IMR-90 (cell line): ENCODE measurements around the gene HSD17B14. TPM values are rescaled to one million over a fixed set of nuclear protein-coding genes. Genes with fewer than 3 reads are reported as not detected.

Experiments
- microRNA-seq, 2 experiments: library from miRNA; stranded (forward) in 1 of 2; unstranded in 1 of 2; fragments of 10-50 nt in 1 of 2; fragments of <30 nt in 1 of 2; gene quantifications in 1 of 2; microRNA quantifications in 1 of 2; one replicate each; pipeline versions ENCODE3 to v1.1.0; 2013 to 2020; ENCODE audit not compliant: insufficient read depth in 1 of 2, insufficient read length in 1 of 2, unreplicated experiment in 1 of 2
- polyA plus RNA-seq, 3 experiments: library from polyadenylated mRNA; depleted of rRNA; stranded (reverse); fragments of >200 nt; gene quantifications; 2 replicates each; pipeline ENCODE4 v1.2.3, GENCODE V29; 2012; ENCODE audit warnings: low replicate concordance in 1 of 3
- small RNA-seq, 5 experiments: library from RNA; depleted of rRNA; stranded (forward); fragments of <200 nt; gene quantifications; one replicate each; pipeline ENCODE3, GENCODE V24; 2012
- total RNA-seq: library from RNA; depleted of rRNA; stranded (reverse); fragments of >200 nt; gene quantifications from 2 replicates; pipeline ENCODE4 v1.2.3, GENCODE V29; 2012; rRNA removed

Gene HSD17B14
- total and polyA plus RNA-seq, 2 of the 4 experiments (the other 2 are of a cell fraction), result 0.54 to 4.5 TPM

Small RNA genes within 50 kb of the gene (microRNA-seq; reads per million reads assigned to microRNA genes)
- gene RNU6-317P (ENCODE audit: insufficient read depth, insufficient read length), result not detected

Small RNA genes within 50 kb of the gene (small RNA-seq; reads per million reads assigned to genes)
- gene RNU6-317P, result 0 reads per million in 5 experiments

Other genes starting within 250 kb of the HSD17B14 start
Only the 30 nearest of the 33 such genes appear.
- 0.36 and 0.56 TPM in 2 replicates for gene FAM83E, start 221.4 kb downstream of the HSD17B14 start, total RNA-seq
- gene FAM83E, start 221.4 kb downstream of the HSD17B14 start, polyA plus RNA-seq (2012; rRNA removed), result 0.05 and 0.17 TPM in 2 replicates
- 1,909 and 2,552 TPM in 2 replicates for gene RPL18, start 217.3 kb downstream of the HSD17B14 start, total RNA-seq
- 1,897 and 2,254 TPM in 2 replicates for gene RPL18, start 217.3 kb downstream of the HSD17B14 start, polyA plus RNA-seq (2012; rRNA removed)
- 1.6 and 1.7 TPM in 2 replicates for gene SPHK2, start 217.0 kb downstream of the HSD17B14 start, total RNA-seq
- 9.9 and 11.9 TPM in 2 replicates for gene SPHK2, start 217.0 kb downstream of the HSD17B14 start, polyA plus RNA-seq (2012; rRNA removed)
- gene DBP, start 199.1 kb downstream of the HSD17B14 start, total RNA-seq, result 2.5 and 3.6 TPM in 2 replicates
- gene DBP, start 199.1 kb downstream of the HSD17B14 start, polyA plus RNA-seq (2012; rRNA removed), result 3.0 and 3.6 TPM in 2 replicates
- 1.3 and 1.7 TPM in 2 replicates for gene CA11, start 190.3 kb downstream of the HSD17B14 start, total RNA-seq
- gene CA11, start 190.3 kb downstream of the HSD17B14 start, polyA plus RNA-seq (2012; rRNA removed), result 2.7 and 2.9 TPM in 2 replicates
- gene NTN5, start 163.5 kb downstream of the HSD17B14 start, total RNA-seq, result not detected in 2 replicates
- gene NTN5, start 163.5 kb downstream of the HSD17B14 start, polyA plus RNA-seq (2012; rRNA removed), result 0.11 and 0.19 TPM in 2 replicates
- not detected in 2 replicates for gene FUT2, start 140.5 kb downstream of the HSD17B14 start, total RNA-seq
- not detected in 2 replicates for gene FUT2, start 140.5 kb downstream of the HSD17B14 start, polyA plus RNA-seq (2012; rRNA removed)
- gene MAMSTR, start 116.8 kb downstream of the HSD17B14 start, total RNA-seq, result 0.18 and 0.28 TPM in 2 replicates
- gene MAMSTR, start 116.8 kb downstream of the HSD17B14 start, polyA plus RNA-seq (2012; rRNA removed), result 1.9 and 2.7 TPM in 2 replicates
- under 0.01 and 0.18 TPM in 2 replicates for gene RASIP1, start 95.9 kb downstream of the HSD17B14 start, total RNA-seq
- 0.51 and 0.67 TPM in 2 replicates for gene RASIP1, start 95.9 kb downstream of the HSD17B14 start, polyA plus RNA-seq (2012; rRNA removed)
- not detected in 2 replicates for gene IZUMO1, start 89.6 kb downstream of the HSD17B14 start, total RNA-seq
- not detected in 2 replicates for gene IZUMO1, start 89.6 kb downstream of the HSD17B14 start, polyA plus RNA-seq (2012; rRNA removed)
- gene FUT1, start 83.8 kb downstream of the HSD17B14 start, total RNA-seq, result under 0.01 and 0.18 TPM in 2 replicates
- 0.03 and 0.09 TPM in 2 replicates for gene FUT1, start 83.8 kb downstream of the HSD17B14 start, polyA plus RNA-seq (2012; rRNA removed)
- not detected in 2 replicates for gene FGF21, start 81.0 kb downstream of the HSD17B14 start, total RNA-seq
- not detected in 2 replicates for gene FGF21, start 81.0 kb downstream of the HSD17B14 start, polyA plus RNA-seq (2012; rRNA removed)
- gene BCAT2, start 25.5 kb downstream of the HSD17B14 start, total RNA-seq, result 20.1 and 21.7 TPM in 2 replicates
- 42.2 and 45.3 TPM in 2 replicates for gene BCAT2, start 25.5 kb downstream of the HSD17B14 start, polyA plus RNA-seq (2012; rRNA removed)
- gene PLEKHA4, start 32.1 kb upstream of the HSD17B14 start, total RNA-seq, result 4.2 and 4.5 TPM in 2 replicates
- gene PLEKHA4, start 32.1 kb upstream of the HSD17B14 start, polyA plus RNA-seq (2012; rRNA removed), result 14.4 and 17.2 TPM in 2 replicates
- 26.7 and 39.4 TPM in 2 replicates for gene PPP1R15A, start 35.9 kb upstream of the HSD17B14 start, total RNA-seq
- 87.7 and 104 TPM in 2 replicates for gene PPP1R15A, start 35.9 kb upstream of the HSD17B14 start, polyA plus RNA-seq (2012; rRNA removed)
- gene TULP2, start 62.3 kb upstream of the HSD17B14 start, total RNA-seq, result under 0.01 TPM in 1 of 2 replicates, not detected in the other
- 0.20 and 0.26 TPM in 2 replicates for gene TULP2, start 62.3 kb upstream of the HSD17B14 start, polyA plus RNA-seq (2012; rRNA removed)
- 37.3 and 39.2 TPM in 2 replicates for gene NUCB1, start 63.8 kb upstream of the HSD17B14 start, total RNA-seq
- 253 and 261 TPM in 2 replicates for gene NUCB1, start 63.8 kb upstream of the HSD17B14 start, polyA plus RNA-seq (2012; rRNA removed)
- 0.28 and 0.36 TPM in 2 replicates for gene DHDH, start 97.2 kb upstream of the HSD17B14 start, total RNA-seq
- 0.33 and 0.53 TPM in 2 replicates for gene DHDH, start 97.2 kb upstream of the HSD17B14 start, polyA plus RNA-seq (2012; rRNA removed)
- gene BAX, start 118.4 kb upstream of the HSD17B14 start, total RNA-seq, result 23.3 and 26.1 TPM in 2 replicates
- gene BAX, start 118.4 kb upstream of the HSD17B14 start, polyA plus RNA-seq (2012; rRNA removed), result 169 and 181 TPM in 2 replicates
- 913 and 1,057 TPM in 2 replicates for gene FTL, start 128.8 kb upstream of the HSD17B14 start, total RNA-seq
- 2,766 and 2,944 TPM in 2 replicates for gene FTL, start 128.8 kb upstream of the HSD17B14 start, polyA plus RNA-seq (2012; rRNA removed)
- gene GYS1, start 156.8 kb upstream of the HSD17B14 start, total RNA-seq, result 36.1 and 38.7 TPM in 2 replicates
- gene GYS1, start 156.8 kb upstream of the HSD17B14 start, polyA plus RNA-seq (2012; rRNA removed), result 72.2 and 74.8 TPM in 2 replicates
- 354 and 391 TPM in 2 replicates for gene RUVBL2, start 157.4 kb upstream of the HSD17B14 start, total RNA-seq
- 196 and 225 TPM in 2 replicates for gene RUVBL2, start 157.4 kb upstream of the HSD17B14 start, polyA plus RNA-seq (2012; rRNA removed)
- not detected in 2 replicates for gene LHB, start 180.6 kb upstream of the HSD17B14 start, total RNA-seq
- not detected in 2 replicates for gene LHB, start 180.6 kb upstream of the HSD17B14 start, polyA plus RNA-seq (2012; rRNA removed)
- not detected in 2 replicates for gene CGB3, start 187.8 kb upstream of the HSD17B14 start, total RNA-seq
- gene CGB3, start 187.8 kb upstream of the HSD17B14 start, polyA plus RNA-seq (2012; rRNA removed), result not detected in 2 replicates
- gene CGB2, start 195.4 kb upstream of the HSD17B14 start, total RNA-seq, result not detected in 2 replicates
- gene CGB2, start 195.4 kb upstream of the HSD17B14 start, polyA plus RNA-seq (2012; rRNA removed), result not detected in 2 replicates
- not detected in 2 replicates for gene CGB1, start 200.4 kb upstream of the HSD17B14 start, total RNA-seq
- not detected in 2 replicates for gene CGB1, start 200.4 kb upstream of the HSD17B14 start, polyA plus RNA-seq (2012; rRNA removed)
- gene CGB5, start 207.4 kb upstream of the HSD17B14 start, total RNA-seq, result not detected in 2 replicates
- gene CGB5, start 207.4 kb upstream of the HSD17B14 start, polyA plus RNA-seq (2012; rRNA removed), result not detected in 2 replicates
- not detected in 2 replicates for gene CGB8, start 212.6 kb upstream of the HSD17B14 start, total RNA-seq
- 0.47 and 0.48 TPM in 2 replicates for gene CGB8, start 212.6 kb upstream of the HSD17B14 start, polyA plus RNA-seq (2012; rRNA removed)
- gene CGB7, start 221.3 kb upstream of the HSD17B14 start, total RNA-seq, result not detected in 2 replicates
- 1.7 and 1.9 TPM in 2 replicates for gene CGB7, start 221.3 kb upstream of the HSD17B14 start, polyA plus RNA-seq (2012; rRNA removed)
- gene NTF4, start 228.3 kb upstream of the HSD17B14 start, total RNA-seq, result 0.18 TPM in 1 of 2 replicates, not detected in the other
- 0.09 and 0.11 TPM in 2 replicates for gene NTF4, start 228.3 kb upstream of the HSD17B14 start, polyA plus RNA-seq (2012; rRNA removed)